ENCODE measurements around the gene SNRNP40.
"Not testable (repeated sequence)": the region's sequence is repeated elsewhere in the genome, so short reads cannot be mapped to it uniquely, and the experiment has no call there.

SNRNP40 gene

DNA sequence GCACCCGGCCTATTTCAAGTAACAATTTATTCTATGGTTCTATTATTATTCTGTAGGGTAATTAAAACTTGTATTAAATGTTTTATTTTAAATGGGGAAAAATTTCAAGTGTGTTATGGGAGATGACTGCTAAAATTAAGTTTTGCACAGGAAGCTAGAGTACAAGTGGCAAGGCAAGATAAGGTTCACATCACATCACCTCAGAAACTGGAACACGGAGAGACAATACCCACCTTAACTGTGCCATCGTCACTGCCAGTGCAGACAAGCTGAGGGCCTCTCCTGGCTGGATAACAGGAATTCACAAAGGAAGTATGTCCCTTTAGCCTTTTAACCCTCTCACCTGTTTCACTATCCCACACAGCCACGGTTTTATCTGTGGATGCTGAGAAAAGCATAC, 7.6 kb downstream of the SNRNP40 start:
- DNase-seq = no peak

DNA sequence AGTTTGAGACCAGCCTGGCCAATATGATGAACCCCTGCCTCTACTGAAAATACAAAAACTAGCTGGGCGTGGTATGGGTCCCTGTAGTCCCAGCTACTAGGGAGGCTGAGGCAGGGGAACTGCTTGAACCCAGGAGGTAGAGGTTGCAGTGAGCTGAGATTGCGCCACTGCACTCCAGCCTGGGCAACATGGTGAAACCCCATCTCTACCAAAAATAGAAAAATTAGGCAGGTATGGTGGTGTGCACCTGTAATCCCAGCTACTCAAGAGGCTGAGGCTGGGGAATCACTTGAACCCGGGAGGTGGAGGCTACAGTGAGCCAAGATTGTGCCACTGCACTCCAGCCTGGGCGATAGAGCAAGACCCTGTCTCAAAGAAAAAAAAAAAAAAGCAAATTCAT, 8.8 kb downstream of the SNRNP40 start:
- not testable (repeated sequence) for DNase-seq

DNA sequence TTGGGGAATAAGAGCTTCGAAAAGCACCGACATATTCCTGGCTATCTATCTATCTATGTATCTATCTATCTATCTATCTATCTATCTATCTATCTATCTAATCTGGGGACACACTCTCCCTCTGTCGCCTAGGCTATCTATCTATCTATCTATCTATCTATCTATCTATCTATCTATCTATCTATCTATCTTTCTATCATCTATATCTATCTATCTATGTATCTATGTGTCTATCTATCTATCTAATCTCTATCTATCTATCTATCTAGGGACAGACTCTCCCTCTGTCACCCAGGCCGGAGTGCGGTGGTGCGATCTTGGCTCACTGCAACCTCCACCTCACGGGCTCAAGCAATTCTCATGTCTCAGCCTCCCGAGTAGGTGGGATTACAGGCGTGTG, 14.2 kb downstream of the SNRNP40 start:
- DNase-seq = not testable (repeated sequence)

DNA sequence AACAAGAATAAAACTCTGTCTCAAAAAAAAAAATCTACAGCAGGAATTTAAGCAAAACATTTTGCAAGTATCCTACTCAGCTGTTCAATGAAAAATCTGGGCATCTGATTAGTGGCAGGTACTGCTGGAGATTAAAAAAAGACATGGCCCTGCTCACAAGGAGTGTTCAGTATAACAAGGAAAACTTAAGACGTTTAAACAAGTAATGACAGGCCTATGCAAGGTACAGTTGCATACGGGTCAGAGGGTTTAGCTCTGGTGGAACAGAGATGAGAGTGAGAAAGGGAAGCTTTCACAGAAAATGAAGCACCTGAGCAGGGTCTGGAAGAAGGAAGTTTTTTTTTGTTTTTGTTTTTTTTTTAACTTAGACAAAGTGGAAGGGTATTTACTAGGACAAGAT, 23.0 kb downstream of the SNRNP40 start:
- DNase-seq = no peak

DNA sequence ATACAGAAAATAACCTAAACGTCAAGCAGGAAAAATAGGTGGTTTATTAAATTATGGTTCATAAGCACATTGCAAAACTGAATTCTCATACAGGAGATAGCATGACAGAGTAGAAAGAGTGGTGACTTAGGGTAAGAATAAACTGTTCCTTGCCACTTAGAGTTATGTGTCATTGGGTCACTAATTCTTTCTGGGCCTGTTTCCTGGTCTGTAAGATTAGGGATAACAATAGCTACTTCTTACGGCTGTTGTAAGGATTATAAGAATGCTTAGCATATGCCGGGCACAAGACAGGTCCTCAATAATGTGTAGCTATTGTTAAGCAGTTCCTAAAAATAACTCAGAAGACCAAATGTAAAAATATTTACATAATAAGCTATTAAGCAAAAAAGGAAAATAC, 24.2 kb downstream of the SNRNP40 start:
- no peak for DNase-seq

DNA sequence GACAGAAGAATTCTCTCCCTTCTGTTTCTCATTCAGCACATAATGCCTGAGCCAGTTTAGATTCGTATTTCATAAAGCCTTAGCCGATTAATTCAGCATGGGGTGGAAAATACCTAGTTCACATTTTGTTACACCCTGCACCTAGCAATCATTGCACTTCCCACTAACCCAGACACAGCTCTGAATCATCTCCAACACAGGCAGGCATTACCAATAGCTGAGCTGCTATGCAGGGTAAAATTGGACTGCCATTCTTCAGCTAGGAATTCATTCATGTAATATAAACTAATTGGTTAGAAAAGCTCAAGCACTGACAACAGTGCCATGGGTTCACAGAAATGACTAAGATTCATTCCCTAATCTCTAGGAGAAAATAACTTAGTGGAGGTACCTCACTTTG, 30.0 kb downstream of the SNRNP40 start:
- no peak for DNase-seq

DNA sequence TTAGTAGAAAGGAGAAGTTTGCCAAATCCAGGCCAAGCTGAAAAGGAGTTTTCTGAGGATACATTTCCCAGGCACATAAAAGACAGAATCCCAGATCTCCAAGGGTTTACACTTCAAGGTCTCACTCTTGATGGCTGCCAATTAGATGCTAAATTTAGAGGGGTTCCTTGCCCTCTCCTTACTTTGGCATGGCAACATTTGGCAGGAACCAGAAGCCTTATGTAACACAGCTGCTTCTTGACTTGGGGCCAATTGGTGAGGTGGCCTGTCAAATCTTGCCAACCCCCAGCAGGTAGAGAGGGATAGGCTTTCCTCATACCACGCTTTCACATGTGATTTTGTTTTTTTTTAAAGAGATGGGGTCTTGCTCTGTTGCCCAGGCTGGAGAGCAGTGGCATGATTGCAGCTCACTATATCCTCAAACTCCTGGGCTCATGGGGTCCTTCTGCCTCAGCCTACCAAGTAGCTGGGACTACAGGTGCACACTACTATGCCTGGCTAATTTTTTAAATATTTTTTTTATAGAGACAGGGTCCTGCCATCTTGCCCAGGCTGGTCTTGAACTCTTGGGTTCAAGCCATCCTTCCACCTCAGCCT, 31.7 kb downstream of the SNRNP40 start:
- DNase-seq = no peak

DNA sequence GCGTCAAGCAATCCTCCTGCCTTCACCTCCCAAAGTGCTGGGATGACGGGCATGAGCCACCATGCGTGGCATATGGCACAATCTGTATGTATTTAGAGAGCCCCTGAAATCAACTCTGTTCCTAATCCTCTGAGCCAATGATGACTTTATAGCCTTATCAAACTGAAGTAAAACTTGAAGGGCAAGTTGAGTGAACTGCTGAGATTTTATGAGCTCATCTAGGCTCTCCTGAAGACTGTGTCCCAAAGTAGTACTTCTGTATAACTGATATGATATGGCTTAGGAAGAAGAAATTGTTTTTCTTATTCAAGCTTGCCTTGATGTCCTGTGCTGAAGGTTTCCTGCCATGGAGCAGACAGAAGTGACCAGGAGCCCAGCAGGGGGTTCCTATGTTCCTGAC, 33.2 kb downstream of the SNRNP40 start:
- no peak for DNase-seq

DNA sequence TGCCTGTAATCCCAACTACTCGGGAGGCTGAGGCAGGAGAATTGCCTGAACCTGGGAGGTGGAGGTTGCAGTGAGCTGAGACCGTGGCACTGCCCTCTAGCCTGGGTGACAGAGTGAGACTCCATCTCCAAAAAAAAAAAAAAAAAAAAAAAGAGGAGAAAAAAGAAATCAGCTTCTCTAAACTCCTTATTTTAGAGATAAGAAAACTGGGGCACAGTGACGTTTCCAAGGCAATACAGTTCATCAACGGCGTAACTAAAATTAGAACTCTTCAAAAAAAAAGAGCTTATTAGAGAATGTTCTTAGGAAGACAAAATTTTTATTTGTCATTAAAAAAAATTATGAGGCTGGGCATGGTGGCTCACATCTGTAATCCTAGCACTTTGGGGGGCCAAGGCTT, 34.2 kb downstream of the SNRNP40 start:
- not testable (repeated sequence) for DNase-seq

DNA sequence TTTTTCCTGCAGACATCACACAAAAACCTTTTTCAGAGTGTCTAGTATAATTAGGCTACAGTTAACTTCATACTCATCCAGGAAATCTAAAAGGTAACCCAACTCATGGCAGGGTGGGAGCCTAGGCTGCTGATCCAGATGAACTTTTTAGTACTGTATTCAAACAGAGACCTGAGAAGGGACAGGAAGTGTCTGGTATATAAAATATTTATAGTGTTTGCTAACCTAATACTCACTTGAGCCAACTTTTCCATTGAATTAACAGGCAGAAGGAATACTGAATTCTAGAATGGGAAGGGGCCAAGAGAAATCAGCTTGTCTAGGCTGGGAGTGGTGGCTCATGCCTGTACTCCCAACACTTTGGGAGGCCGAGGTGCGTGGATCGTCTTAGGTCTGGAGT, 34.7 kb downstream of the SNRNP40 start:
- no peak for DNase-seq

DNA sequence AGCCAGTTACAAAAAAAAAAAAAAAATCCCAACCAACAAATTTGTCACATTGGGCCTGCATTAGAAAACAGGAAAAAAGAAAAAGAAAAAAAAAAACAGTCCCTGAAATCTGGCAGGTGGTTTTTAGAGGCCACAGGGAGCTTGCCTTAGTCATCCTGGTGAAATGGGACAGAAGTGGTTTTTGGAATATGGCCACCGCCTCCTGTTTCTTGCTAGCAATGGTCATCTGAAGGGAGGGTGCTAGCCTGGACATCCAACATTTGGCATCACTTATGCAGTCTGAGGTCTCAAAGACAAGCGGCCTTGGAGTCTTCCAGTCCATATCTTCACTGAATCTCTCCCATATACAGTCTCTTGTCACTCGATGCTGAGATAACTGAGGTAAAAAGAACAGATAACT, 36.8 kb downstream of the SNRNP40 start:
- no peak for DNase-seq

DNA sequence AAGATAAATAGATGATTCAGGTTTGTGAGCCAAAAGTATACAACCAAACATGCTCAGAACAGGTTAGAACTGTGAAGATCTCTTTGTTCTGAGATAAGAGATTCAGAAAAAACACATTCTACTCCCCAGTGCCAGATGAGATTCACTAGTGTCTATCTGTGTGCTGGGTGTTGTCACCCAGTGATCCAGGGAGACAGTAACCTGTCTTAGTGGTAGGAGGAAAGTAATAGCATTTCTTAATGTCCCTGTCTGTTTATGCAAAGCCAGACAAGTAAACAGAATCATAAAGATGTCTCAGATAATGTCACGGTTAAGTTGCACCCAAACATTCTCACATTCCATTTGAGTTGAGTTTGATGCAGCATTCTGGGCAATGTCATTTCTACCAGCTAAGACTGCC, 38.0 kb downstream of the SNRNP40 start:
- no peak for DNase-seq

DNA sequence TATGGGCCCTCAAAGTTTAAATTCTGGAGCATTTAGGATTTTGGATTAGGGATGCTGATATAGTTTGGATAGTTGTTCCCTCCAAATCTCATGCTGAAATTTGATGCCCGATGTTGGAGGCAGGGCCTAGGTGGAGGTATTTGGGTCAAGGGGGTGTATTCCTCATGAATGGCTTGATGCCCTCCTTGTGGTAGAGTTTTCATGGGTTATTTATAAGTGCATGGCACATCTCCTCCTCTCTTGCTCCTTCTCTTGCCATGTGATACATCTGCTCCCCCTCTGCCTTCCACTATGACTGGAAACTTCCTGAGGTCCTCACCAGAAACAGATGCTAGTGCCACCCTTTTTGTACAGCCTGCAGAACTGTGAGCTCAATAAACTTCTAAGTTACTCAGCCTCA, 39.4 kb downstream of the SNRNP40 start:
- DNase-seq = no peak

DNA sequence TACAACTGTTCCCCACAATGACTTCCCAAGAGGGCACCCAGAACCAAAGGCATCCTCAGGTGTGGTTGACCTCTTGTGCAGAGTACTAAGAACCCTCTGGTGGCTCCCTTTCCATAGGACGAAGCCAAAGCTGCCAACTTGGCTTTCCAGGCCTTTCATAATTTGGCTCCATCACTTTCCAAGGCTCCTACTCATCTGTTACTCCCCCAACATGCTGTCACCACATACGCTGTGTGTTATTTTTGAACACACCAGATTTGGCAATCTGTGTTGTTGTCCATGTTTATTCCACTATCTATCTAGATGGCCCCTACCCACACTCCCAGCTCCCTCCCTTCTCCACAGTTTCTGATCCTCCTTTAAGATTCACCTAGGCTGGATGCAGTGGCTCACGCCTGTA, 46.7 kb downstream of the SNRNP40 start:
- DNase-seq = no peak

DNA sequence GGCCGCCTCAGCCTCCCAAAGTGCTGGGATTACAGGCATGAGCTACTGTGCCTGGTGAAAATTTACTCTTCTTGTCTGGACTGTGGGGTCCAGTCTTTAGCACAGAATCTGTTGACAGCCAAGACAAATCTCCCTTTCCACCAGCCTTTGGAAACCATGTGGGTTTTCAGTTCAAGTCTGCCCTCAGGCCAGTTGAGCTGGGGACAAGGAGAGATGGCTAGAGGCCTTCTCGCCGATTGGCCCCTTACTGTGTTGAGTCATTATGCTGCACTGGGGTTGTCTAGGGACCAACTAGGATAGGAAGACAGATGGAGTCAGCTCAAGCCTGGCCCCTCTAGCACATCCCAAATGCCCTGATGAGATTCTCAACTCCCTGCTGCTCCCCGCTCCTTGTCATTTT, 48.3 kb downstream of the SNRNP40 start:
- DNase-seq = no peak

DNA sequence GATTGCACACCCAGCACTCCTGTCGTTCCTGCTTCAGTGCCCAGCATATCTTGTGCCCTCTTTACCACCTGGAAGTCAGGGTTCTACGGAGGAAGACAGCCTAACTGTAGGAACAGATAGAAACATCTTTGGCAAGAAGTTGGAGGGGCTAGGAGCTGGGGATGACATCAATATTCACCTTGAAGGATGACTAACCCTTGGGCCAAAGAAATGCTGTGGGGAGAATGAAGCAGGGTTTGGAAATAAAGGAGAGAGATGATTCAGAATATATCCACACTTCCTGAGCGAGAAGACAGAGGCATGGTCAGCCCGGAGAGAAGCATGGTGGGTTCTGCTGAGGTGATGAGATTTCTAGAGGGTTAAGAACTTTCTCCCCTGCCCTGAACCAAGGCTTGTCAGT, 52.3 kb downstream of the SNRNP40 start:
- no peak for DNase-seq

DNA sequence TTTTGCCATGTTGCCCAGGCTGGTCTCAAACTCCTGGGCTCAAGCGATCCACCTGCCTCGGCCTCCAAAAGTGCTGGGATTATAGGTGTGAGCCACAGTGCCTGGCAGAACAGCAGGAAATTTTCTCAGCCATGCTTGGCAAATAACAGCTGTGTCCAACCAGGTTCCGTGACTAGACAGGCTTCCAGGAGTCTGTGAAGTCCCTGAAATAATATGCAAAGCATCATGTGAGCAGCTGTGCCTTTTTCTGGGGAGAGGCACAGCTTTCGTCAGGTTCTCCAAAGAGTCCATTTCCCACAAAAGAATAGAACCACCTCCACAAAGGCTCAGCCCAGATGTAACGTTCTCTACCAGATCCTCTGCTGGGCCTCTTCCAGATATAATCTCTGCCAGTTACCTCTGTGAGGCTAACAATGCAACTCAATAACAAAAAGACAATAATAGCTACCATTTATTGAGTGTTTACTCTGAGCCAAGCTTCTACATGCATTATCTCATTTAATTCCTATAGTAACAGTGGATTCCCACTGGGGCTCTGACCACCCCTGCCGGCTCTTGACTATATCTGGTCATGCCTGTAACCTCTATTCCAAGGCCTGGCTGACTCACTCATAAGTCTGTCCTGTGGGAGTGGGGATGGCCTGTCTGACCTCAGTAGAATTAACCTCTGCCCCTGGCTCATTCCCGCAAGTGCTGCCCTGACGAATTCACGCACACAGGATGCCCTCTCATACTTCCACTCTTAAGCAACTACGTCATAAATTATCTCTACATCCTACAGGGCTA, 52.9 kb downstream of the SNRNP40 start:
- DNase-seq = no peak

DNA sequence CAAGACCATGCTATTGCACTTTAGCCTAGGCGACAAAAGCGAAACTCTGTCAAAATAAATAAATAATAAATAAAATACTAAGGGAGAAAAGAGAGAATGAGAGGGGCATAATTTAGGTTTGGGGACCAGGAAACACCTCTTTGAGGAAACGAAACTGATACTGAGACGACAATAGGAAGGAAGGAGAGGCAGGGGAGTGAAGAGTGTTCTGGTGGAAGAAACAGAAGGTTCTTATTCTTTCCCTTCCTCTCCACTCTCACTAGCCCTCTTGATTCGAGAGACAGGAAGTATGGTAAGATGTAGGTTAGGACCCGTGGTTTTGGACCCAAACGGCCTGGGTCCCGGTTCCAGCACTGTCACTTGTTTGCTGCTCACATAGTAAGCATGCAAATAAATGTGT, 55.3 kb downstream of the SNRNP40 start:
- no peak for DNase-seq

DNA sequence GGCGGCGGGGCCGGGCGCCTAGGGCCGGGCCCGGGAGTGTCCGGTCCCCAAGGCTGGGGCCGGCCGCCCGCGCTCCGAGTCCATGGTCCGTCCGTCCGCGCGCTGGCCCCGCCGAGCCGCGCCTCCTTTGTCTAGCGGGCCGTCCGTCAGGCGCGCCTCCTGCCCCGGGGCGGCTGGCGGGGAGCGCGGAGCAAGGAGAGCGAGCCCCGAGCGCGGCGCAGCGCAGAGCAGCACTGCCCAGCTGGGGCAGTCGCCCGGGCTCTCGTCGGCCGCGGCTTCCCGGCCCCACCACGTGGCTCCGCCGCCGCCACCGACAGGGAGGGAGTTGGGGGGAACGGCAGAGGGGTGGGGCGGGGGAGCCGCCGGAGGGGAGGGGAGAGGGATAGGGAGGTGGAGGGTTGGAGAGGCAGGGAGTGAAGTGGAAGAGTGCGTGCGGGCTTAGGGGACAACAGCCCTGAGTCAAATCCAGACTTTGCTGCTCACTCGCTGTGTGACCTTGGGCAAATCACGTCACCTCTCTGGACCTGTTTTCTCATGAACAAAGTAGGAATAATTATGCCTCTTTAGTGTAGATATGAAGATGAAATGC, 56.8 kb downstream of the SNRNP40 start, which contains the start of gene NKAIN1:
Gene NKAIN1 (minus strand): TSS at position 235 of the 589 bp plus-strand sequence. CDS start 340 bp downstream, outside the sequence.
- DNase-seq = peak; percentile 41

DNA sequence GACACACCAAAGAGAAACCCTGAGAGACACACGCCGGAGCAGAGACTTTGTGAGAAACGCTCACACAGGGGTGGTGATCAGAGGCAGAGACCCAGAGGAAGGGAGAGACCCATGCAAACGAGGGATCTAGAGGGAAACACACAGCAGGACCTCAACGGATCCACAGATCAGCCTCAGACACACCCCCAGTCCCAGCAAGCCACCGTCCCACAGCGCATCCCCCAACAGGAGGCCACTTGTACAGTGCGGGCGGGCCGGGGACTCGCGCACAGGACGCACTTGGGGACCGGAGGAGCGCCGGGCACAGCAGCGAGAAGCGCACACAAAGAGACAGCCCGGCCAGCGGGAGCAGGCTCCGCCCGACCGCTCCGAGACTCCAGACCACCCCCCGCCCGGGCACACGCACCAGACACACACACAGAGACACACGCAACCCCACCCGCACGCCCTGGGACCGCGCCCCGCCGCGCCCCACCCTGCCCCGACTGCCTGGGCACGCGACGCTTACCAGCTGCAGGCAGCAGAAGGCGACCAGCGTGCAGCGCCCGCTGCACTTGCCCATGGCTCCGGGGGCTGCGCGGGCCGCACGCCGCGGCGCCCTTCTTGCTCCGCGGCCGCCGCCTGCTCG, 57.5 kb downstream of the SNRNP40 start:
- peak; percentile 69 for DNase-seq

DNA sequence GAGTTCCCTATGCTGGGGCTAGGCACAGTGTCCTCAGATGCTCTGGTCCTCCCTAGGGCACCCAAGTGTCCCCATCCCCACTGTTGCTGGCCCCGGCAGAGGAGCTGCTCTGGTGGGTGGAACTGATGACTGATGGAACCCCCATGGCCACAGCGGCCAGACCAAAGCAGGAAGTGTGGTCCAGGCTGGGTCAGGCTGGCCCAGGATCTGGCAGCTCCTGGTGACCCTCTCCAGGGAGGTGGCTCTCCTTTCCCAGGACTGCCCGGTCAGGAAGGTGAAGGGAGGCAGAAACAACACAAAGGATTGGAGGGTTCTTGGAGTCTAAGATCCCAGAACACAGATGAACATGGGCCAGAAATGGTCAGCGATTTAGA, 58.0 kb downstream of the SNRNP40 start:
- no peak for DNase-seq

DNA sequence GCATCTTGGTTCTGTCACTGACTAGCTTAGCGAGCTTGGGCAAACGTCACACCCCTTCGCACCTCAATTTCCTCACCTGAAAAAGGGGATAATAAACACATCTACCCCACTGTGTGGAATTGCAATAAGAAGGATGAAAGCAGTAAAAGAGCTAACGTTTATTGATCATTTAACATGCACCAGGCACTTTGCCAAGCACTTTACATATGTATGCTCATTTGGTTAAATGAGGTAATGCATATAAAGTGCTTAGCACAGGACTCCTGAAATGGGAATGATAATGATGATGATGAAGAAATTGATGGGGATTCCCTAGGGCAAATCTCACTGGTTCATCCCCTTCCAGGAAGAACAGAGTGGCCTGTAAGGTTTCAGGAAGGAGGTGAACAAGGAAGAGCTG, 61.7 kb downstream of the SNRNP40 start:
- DNase-seq = no peak

DNA sequence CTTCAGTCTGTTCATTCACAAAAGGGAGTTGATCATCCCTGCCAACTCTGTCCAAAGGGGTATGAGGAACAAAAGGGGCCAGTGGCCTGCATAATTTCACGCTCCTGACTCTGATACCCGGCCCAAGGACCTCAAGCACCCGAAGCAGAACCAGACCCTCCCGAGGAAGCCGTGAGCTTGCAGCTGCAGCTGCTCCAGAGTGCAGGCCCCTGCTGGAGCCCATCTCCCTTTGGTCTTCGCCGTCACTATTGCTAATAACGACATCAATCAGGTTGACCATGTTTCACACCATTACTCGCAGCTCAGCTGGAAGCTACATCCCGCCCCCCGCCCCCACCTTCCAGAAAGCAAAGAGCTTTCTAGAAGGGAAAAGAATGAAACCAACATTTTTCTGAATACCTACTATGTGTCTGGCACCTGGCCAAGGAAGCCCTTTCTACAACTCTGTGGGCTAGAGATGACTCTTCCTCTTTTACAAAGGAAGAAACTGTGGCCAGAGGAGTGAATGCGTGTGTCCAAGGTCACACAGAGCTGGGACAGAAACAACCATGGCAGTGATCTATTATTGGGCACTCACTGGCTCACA, 62.4 kb downstream of the SNRNP40 start:
- no peak for DNase-seq

All from right kidney (tissue), 1 donor.